ENCODE data around the gene SP6.

DNA sequence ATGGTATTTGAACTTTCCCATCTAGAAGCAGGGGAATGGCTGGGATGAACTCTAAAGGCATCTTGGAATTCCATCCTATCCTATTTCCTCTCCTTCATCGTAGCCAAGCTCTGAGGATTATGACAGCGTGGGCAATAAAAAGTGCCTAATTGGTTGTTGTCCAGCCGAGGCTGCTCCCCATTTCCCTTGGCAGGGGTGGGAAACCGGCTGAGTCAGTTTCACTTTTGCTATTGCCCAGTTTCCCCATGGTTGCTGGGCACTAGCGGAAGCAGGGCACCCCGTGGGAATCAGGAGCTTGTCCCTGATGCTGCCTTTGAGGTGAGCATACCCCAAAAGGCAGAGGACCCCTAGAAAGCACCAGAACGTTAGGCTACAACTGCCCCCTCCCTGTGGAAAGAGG is 31.3 kb upstream of the SP6 start:
- TF ChIP-seq POLR2A (IDR thresholded peaks at IDR 0.05) = no peak
- TF ChIP-seq, protein P1, sequence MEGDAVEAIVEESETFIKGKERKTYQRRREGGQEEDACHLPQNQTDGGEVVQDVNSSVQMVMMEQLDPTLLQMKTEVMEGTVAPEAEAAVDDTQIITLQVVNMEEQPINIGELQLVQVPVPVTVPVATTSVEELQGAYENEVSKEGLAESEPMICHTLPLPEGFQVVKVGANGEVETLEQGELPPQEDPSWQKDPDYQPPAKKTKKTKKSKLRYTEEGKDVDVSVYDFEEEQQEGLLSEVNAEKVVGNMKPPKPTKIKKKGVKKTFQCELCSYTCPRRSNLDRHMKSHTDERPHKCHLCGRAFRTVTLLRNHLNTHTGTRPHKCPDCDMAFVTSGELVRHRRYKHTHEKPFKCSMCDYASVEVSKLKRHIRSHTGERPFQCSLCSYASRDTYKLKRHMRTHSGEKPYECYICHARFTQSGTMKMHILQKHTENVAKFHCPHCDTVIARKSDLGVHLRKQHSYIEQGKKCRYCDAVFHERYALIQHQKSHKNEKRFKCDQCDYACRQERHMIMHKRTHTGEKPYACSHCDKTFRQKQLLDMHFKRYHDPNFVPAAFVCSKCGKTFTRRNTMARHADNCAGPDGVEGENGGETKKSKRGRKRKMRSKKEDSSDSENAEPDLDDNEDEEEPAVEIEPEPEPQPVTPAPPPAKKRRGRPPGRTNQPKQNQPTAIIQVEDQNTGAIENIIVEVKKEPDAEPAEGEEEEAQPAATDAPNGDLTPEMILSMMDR (IDR thresholded peaks at IDR 0.05) = no peak
